ENCODE measurements around the gene TNFRSF8. TPM values are rescaled to one million over a fixed set of nuclear protein-coding genes. Genes with fewer than 3 reads are reported as not detected.

The TNFRSF8 gene
- total and polyA plus RNA-seq, 9 of the 15 experiments (the other 6 are each of a cell fraction or from before 2014, with no cell fraction given), result 3.5 to 38.4 (median 17.1) TPM

GRCh38 chr1:12173041-12173509 is 110.0 kb downstream of the TNFRSF8 start (continued):
- TF ChIP-seq MAFF (IDR thresholded peaks at IDR 0.05; ENCODE audit: low read length) (no peak), MCM2 (IDR thresholded peaks at IDR 0.05; ENCODE audit: low read depth) (no peak), ZNF79 (CRISPR knock-in tag; IDR thresholded peaks at IDR 0.05; ENCODE audit: low read depth) (no peak), HNRNPH1 (optimal IDR thresholded peaks at IDR 0.05; ENCODE audit: low read depth, low read length) (no peak), ZNF121 (CRISPR knock-in tag; conservative IDR thresholded peaks at IDR 0.05) (no peak), EP300 (IDR thresholded peaks at IDR 0.05; ENCODE audit: low read length) (no peak), SNRNP70 (optimal IDR thresholded peaks at IDR 0.05; ENCODE audit: low read depth, low read length) (no peak), ELF4 (CRISPR knock-in tag; IDR thresholded peaks at IDR 0.05) (no peak), ZNF224 (CRISPR knock-in tag; IDR thresholded peaks at IDR 0.05) (no peak), POLR2A (conservative IDR thresholded peaks at IDR 0.05) (no peak), ZNF644 (tag; IDR thresholded peaks at IDR 0.05; ENCODE audit: low read depth) (no peak), TBP (optimal IDR thresholded peaks at IDR 0.05; ENCODE audit: low read depth, low read length) (no peak), ZKSCAN3 (CRISPR knock-in tag; IDR thresholded peaks at IDR 0.05) (no peak), ZNF124 (CRISPR knock-in tag; IDR thresholded peaks at IDR 0.05) (no peak), HMBOX1 (IDR thresholded peaks at IDR 0.05) (no peak), ZFP36 (IDR thresholded peaks at IDR 0.05; ENCODE audit: low read depth, low read length, partially characterized antibody) (peak; percentile 95), ZBTB34 (CRISPR knock-in tag; IDR thresholded peaks at IDR 0.05) (no peak), CBX1 (IDR thresholded peaks at IDR 0.05; ENCODE audit: low read depth) (peak; percentile 75; the same call in 1 of the 2 replicates), CREB1 (IDR thresholded peaks at IDR 0.05) (no peak), CREB1 (CRISPR knock-in tag; IDR thresholded peaks at IDR 0.05) (no peak), HMGXB4 (CRISPR knock-in tag; IDR thresholded peaks at IDR 0.05) (no peak), BCOR (IDR thresholded peaks at IDR 0.05) (peak; percentile 99), KDM1A (IDR thresholded peaks at IDR 0.05) (peak; percentile 90 to 94), ZNF77 (CRISPR knock-in tag; IDR thresholded peaks at IDR 0.05) (no peak)
- TF ChIP-seq, protein P1, sequence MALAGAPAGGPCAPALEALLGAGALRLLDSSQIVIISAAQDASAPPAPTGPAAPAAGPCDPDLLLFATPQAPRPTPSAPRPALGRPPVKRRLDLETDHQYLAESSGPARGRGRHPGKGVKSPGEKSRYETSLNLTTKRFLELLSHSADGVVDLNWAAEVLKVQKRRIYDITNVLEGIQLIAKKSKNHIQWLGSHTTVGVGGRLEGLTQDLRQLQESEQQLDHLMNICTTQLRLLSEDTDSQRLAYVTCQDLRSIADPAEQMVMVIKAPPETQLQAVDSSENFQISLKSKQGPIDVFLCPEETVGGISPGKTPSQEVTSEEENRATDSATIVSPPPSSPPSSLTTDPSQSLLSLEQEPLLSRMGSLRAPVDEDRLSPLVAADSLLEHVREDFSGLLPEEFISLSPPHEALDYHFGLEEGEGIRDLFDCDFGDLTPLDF (CRISPR knock-in tag; IDR thresholded peaks at IDR 0.05), result no peak
- TF ChIP-seq, protein P2, sequence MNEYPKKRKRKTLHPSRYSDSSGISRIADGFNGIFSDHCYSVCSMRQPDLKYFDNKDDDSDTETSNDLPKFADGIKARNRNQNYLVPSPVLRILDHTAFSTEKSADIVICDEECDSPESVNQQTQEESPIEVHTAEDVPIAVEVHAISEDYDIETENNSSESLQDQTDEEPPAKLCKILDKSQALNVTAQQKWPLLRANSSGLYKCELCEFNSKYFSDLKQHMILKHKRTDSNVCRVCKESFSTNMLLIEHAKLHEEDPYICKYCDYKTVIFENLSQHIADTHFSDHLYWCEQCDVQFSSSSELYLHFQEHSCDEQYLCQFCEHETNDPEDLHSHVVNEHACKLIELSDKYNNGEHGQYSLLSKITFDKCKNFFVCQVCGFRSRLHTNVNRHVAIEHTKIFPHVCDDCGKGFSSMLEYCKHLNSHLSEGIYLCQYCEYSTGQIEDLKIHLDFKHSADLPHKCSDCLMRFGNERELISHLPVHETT (CRISPR knock-in tag; conservative IDR thresholded peaks at IDR 0.05 in 1 of 2, IDR thresholded peaks at IDR 0.05 in 1 of 2), result no peak
